Measurements from ENCODE around the gene IGF2.

GRCh38 chr11:2182692-2183474 is 43.7 kb upstream of the IGF2 start:
- TF ChIP-seq POLR2A (IDR thresholded peaks at IDR 0.05; ENCODE audit: low read depth, low read length) = no peak
- TF ChIP-seq POLR2AphosphoS5 (IDR thresholded peaks at IDR 0.05; ENCODE audit: low read depth, low read length) = no peak
- TF ChIP-seq TAF1 (IDR thresholded peaks at IDR 0.05; ENCODE audit: borderline replicate concordance, low read depth, low read length) = no peak

All from GM12892 (cell line).